ENCODE data around the gene AIPL1. TPM values are rescaled to one million over a fixed set of nuclear protein-coding genes. Genes with fewer than 3 reads are reported as not detected.

Gene AIPL1
- total RNA-seq, 1 experiment from 2014 or later = not detected

DNA sequence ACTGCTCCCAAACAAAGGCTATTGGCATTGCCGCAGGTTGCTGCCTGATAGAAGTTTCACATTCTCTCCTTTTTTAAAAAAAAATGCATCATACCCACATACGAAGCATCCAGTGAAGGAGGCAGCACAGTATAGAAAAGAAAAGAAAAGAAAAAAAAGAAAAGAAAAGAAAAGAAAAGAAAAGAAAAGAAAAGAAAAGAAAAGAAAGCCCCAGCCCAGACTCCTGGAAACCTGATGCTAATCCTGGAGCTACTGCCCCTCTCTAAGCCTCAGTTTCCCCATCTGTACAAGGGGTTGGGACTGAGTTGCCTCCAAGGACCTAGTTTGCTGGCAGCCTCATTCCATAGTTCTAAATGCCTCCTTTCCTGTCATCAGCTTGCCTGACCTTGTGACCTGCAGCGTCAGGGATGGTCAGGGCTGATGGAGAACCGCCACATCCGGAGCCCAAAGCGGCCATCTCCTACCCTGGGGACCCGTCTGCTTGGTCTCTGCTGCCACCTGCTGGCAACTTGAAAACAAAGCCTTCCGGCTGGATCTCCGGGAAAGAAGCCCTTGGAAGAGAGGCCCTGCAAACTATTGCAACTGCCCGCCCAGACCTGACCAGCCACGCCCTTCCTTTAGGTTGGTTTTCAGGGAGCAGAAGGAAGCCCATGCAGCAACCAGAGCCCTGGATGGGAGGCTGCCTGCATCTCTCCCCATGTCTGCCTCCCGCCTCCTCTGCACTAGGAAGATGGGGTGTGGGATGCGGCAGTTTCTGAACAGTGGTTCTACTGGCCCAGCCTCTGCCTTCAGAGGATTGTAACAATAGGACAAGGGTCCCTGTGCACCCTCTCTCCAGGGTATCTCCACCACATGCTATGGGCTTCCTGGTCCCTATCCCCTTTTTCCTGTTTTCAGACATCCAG, 13.0 kb downstream of the AIPL1 start:
- peak; percentile 69 for DNase-seq (ENCODE audit: low read depth)

DNA sequence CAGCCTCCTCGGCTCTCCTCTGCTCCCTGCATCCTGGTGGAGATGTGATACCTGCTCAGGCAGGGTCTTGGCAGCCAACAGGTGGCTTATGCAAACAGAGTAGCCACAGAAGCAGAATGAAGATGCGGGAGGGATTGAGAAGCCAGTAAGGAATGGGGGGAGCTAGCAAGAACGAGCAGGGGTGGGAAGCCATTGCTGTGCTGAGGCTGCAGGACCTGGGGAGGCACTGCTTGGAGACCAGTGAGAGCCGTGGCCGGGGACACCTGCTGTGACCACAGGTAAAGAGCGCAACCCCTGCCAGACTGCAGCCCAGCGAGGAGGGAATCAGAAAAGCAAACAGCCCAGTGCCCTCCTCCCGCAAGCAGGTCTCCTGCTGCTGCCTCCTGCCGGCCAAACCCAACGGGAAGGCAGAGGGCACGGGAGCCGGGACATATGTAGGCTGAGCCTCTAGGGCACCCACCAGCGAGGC, 14.7 kb downstream of the AIPL1 start:
- no peak for DNase-seq (ENCODE audit: low read depth)

DNA sequence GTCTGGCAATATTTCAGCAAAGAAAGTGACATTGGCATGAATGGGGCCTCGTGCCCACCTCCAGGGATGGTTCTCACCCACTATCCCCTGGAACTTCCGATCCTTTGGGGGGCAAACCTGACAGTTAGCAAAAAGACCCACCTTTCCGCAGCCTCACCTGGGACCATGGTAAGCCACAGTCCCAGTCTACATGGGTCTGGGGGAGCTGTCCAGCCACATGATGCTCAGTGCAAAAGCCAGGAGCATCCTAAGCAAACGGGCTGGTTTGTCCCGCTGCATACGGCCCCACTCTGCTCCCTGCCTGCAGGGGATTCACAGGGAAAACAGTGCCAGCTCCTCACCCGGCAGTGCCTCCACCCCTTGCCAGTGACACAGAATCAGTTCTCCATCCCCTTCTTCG, 19.3 kb downstream of the AIPL1 start:
- DNase-seq (ENCODE audit: low read depth) = no peak

DNA sequence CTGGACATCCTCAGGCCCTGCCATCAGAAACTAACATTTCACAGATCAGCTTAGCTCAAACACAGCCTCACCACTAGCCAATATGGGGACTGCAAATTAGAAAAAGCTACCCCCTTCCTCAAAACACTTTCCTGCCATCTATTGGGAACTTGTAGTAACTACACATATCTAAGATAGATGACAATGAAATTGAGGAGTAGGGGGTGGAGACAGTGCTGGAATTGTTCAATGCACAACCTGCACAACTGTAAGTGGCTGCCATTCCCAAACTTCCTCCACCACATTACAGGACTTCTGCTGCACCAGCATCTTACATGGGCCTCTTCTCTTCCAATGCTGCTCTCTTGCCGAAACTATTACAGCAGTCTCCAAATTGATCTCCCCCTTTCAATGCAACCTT, 21.9 kb downstream of the AIPL1 start:
- peak; percentile 44 for DNase-seq (ENCODE audit: low read depth)

DNA sequence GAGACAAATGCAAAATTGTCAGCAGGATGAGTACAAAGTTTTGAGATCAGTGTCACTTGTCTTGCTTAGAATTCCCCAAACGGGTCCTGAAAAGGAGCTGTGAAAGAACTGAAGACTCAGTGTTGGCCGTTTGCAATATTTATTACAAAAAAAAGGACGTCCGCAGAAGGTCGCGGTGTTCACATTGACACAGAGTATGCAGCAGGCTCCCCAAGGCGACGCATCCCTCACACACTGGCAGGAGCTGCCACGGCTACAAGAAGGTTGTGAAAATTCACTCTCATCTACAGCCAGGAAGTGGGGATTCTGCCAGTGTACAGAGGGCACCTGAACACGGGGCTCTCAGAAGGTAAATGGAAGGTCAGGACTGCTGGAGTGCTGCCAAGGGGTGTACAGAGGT, 26.2 kb downstream of the AIPL1 start:
- DNase-seq (ENCODE audit: low read depth) = no peak

DNA sequence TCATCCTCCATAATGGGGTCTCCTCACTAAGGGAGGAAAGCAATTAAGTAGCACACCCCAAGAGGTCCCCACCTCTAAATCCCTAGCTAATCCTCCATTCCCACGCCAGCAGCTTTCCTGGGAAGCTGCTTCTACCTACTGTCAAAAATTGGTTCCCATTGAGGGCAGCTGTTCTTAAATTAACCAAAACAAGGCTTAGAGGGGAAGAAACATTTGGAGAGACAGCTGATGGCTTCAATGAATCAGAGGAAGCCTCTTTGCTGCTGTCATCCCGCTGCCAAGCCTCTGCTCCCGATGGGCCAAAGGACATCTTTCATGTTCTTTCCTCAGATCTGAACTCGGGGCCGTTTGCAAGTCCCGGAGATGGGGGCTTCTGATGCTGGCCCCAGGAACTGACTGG, 26.6 kb downstream of the AIPL1 start:
- DNase-seq (ENCODE audit: low read depth) = no peak

DNA sequence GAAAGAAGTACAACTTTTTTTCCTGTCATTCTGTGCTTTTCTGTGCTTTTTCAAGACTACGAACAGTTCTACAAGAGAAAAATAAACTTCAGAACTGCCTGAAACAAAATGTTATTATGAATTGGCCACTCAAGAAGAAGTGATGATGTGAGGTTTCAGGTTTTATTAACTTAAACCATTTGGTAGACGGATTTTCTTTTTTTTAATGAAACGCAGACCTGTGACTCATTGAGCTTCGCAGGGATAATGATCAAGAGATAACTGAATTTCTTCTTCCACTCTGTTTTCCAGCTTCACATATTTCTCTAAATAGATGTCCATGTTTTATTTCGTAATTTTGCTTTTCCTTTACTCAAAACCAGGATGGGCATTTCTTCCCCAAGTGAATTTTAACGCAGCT, 32.7 kb downstream of the AIPL1 start:
- no peak for DNase-seq (ENCODE audit: low read depth)

DNA sequence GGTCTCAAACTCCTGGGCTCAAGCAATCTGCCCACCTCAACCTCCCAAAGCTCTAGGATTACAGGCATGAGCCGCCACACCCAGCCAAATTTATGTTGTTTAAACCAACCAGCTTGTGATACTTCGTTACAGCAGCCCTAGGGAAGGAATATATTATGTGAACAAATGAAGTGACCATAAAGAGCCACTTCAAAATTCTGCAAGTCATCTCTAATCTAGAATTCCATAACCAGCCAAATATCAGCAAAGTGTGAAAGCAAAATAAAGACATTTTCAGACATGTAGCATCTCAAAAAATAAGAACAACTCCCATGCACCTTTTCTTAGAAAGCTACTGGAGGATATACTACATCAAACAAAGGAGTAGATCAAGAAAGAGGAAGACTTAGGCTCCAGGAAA, 36.0 kb downstream of the AIPL1 start:
- DNase-seq (ENCODE audit: low read depth) = no peak

DNA sequence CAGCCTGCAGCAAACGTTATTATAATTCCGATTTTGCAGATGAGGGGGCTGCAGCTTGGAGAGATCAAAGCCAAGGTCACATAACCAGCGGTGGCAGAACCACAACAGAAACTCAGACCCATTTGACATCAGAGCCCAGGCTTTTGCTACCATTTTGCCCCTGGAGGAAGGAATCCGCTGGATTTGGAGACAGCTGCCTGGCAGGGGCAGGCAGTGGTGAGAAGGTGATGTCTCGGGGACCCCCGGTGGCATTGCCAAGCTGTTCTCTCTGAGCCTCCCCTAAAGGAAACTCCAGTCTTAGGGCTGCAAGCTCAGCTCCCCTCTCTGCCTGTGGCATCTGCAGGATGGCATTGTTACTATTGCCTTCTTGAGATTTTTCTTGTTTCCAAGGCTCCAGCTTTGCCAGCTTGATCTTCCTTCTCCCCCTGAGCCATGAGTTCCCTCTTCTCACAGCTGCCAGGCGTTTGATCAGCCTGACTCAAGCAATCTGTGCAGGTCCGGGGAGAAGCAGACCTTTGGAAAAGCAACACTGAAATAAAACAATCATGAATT, 40.8 kb downstream of the AIPL1 start:
- DNase-seq (ENCODE audit: low read depth) = no peak

DNA sequence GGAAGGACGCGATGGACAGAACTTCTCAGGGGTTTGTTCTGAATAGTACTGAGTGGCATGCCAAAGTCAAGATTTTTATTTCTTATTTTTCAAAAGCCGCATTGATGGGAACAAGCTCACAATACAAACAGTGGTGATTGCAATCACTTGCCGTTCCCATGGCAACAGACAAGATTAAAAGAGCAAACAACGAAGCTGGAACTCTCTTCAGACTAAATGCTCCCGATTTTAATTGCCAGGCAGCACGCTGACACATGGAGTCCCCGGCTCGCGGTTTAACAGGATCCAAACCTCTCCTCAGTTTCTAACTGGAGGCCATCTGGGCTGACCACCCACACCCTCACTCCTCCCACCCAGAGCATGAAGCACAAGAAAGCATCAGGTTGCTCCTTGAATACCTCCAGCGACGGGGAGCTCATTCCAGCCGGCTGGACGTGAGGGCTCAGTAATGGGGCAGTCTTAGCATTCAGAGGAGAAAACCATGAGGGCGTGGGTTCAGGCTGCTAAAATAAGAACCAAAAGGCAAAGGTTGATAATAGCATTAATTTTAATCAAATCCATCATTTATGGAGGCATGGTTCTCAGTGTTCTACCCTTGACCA, 41.5 kb downstream of the AIPL1 start:
- no peak for DNase-seq (ENCODE audit: low read depth)

DNA sequence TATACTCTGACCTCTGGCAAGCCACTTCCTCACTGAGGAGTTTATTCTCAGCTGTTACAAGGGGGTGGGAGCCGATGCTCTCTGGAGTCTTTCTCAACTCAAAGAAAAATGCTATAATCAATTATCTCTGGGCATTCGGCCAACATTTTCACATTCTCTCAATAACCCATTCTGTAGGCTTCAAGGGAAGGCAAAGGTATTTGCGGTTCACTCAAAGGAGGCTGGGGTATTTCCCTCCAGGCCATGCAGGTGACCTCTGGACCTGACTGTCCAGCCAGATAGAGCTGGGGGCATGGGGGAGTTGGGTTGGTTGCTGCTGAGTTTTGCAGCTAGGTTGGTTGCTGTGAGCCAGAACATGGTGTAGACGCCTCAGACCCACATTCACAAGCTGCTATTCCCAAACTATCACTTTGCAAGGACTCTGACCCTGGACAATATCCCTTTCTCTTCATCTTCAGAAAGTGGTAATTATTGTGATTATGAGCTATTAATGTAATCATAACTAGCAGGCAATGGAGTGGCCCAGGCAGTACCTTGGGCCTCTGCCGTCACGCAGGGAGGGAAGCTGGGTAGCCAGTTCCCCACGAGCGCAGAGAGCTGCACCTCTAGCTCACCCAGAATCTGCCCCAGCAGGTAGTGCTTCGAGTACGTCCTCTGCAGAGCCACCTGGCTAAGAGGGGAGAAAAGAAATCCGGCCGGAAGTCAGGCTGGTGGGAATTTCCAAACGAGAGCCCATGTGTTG, 42.1 kb downstream of the AIPL1 start:
- DNase-seq (ENCODE audit: low read depth) = no peak

DNA sequence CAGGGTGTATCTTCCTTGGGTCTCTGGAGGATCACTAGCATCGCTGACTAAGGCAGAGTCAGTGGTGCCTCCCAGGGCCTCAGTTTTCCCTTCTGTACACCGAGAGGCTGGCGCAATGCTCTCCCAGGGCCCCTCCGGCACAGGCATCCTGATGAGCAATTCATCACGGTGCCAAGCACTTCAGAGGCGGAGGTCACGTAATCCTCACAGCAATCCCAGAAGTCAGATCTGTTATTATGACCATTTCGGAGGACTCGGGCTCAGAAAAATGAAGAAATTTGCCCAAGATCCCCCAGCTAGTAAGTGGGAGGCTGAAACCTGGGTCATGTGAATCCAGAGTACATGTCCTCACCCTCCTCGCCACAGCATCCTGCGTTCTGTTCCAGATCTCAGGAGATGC, 46.5 kb downstream of the AIPL1 start:
- DNase-seq (ENCODE audit: low read depth) = no peak

DNA sequence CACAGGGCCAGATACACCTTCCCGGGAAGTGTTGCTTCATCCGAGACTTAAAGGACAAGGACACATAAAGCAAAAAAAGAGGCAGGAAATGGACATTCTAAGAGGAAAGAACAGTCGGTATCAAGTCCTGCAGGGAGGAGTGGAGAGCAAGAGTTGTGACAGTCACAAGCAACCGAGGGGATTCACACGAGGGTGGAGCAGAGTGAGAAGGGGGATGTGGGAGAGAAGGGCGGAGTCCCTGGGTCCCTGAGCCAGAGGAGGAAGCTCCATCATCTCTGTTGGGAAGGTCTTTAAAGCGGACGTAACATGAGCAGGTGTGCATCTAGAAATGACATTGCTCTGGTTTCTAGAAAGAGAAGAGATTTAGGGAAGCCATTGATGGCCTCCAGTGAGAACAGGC, 47.1 kb downstream of the AIPL1 start:
- DNase-seq (ENCODE audit: low read depth) = no peak

DNA sequence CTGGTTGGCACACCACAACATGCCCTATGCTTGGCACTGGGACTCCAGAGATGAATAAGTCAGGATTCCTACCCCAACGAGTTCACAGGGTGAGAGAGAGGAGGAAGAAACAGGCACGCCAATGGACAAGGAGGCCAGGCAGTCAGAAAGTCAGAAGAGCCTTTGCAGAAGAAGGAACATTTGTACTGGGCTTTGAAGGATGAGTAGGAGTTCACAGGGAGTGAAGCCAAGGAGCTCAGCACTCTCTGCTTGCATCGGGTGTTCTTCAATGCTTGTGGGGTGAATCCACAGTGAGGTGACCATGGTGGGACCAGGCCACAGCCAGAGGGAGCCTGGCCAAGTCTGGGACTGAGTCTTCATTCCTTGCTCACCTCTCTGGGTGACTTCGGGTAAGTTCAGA, 47.5 kb downstream of the AIPL1 start:
- DNase-seq (ENCODE audit: low read depth) = no peak

DNA sequence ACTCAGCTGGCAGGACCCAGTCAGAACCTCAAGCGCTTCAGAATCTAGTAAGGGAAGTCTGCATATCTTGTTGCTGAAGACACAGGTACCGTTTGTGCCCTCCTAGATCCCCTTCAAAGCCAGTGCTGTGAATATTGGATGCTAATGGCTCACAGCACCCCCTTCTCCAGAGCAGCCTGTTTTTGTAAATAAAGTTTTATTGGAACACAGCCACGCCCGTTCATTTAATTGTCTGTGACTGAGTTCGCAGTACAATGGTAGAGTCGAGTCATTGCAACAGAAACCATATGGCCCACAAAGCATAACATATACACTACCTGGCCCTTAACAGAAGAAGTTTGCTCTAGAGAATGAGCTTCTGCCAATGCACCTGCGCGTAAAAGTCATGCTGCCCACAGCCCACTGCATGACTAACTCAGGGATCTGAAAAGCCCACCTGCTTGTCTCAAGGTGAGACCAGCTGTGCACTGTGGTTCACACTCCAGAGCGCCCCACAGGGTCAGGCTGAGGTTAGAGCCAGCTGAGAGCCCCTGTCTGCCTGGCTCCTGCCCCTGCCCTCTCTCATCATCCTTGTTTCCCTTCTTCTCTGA, 48.8 kb downstream of the AIPL1 start:
- DNase-seq (ENCODE audit: low read depth) = no peak

DNA sequence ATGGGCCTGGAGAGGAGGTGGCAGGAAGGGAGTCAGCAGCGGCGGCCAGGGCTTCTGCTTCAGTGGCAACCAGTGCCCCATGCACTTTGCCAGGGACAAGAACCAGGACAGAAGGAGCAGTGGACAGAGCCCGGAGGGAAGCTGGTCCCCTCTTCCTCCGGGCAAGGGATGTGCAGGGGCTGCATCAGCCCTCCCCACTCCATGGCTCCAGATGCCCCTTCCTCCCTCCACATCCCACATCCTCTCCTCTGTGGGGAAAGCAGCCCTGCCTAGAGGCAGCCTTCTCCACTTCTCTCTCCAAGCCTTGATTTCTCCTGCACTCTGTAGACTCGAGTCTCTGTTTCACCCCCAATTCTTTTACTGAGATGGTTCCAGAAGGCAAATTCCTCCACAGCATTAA, 50.4 kb downstream of the AIPL1 start:
- DNase-seq (ENCODE audit: low read depth) = no peak

DNA sequence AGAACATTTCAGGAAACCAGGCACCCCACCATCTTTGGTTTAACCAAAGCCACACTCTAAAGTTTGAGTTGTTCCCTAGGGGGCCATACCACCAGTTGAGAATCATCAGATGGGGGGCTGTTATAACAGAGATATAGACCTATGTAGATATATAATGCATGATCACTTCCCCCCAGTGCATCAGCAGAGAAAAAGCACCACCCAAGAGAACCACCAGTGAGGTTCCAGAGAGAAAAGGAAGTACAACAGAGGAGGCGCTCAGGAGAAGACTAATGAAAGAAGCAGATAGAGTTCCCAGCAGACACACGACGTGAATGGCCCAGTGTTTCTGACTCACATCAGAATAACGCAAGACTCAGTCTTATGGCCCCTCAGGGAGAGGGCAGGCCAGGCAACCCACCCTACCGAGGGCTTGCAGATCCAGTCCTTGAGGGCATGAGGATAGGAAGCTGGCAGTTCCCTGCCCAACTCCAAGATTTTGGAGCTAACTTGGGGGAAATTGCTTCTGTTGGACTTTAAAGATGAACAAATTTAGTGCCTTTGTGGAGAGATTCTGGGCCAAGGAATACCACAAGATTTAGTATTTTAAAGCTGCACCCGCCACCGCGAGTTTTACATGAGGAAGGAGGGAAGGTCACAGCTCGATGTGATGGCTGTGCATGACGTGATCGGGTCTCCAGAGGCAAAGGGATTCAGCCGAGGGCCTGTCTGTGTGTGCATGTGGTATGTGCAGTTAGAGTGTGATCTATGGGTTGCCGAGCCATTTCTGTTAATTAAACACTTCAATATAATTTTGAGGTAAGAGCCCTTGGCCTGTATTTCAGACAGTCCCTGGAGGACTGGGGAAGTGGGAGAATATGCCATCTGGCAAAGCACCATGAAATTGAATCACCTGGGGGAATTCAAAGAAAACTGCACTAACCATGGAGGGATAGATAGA, 53.1 kb downstream of the AIPL1 start:
- no peak for DNase-seq (ENCODE audit: low read depth)

DNA sequence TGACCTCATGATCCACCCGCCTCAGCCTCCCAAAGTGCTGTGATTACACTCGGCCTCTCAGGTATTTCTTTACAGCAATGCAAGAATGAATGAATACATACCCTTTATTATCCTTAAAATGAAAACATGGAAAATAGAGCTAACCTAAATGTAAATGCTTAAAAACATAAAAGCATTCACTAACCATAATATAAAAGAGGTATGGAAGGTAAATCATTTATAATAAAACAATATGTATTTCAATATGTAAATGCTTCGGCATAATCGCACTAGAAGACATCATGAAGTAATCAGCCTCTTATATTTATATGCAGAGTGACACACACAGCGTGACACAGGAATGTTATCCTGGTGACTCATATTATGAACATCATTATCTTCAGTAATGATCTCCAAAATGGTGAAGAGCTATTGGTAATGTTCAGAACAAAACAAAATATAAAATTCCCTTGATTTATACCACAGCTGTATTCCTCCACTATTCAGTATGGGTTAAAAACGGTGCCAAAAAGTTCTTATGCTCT, 53.9 kb downstream of the AIPL1 start:
- DNase-seq (ENCODE audit: low read depth) = no peak

DNA sequence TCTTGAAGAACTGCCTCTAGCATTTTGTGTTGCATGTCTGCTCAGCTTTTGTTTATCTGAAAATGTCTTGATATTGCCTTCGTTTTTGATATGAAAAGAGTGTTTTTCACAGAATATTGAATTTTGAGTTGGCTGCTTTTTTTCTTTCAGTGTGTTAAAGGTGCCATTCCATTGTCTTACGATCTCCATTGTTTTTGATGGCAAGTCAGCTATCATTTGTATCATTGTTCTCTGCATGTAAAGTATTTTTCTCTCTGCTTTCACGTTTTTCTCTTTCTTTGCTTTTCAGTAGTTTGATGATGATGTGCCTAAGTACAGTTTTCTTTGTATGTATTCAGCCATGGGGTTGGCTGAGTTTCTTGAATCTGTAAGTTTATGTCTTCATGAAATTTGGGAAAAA, 57.0 kb downstream of the AIPL1 start:
- DNase-seq (ENCODE audit: low read depth) = no peak

DNA sequence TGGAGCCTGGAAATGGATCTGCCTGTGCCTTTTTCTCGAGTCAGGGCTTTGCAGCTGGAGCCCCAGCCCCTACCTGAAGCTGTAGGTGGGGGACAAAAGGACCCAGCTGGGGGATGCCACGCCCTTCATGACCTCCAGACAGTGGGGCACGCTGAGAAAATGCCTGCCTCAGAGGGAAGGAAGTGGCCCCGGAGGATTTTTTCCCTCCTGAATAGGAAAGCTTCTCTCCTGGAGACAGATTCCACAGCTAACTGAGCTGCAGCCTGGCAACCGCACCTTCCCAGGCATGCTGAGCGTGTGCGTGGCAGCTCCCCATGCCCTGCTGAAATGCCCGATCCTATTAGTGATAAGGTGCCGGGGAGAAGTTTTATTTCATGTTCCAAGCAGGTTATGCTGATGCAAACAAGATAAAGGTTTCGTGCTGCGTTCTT, 58.0 kb downstream of the AIPL1 start:
- no peak for DNase-seq (ENCODE audit: low read depth)
